Prostate gland (tissue), 2 donors: ENCODE data around the gene MAP2K1.
"Not testable (repeated sequence)": the region's sequence is repeated elsewhere in the genome, so short reads cannot be mapped to it uniquely, and the experiment has no call there.

Experiments
- CTCF ChIP-seq, 4 experiments: fragments of 200-600 bp in 2 of 4; fragments of 450-650 bp in 2 of 4; sonication (generic) in 2 of 4; IDR thresholded peaks; 1 replicate in 3 of 4; 2 replicates in 1 of 4; pipeline ENCODE4 v1.5.1; 2016 to 2019; ENCODE audit warnings: antibody characterized with exemption in 4 of 4, mild to moderate bottlenecking in 2 of 4, moderate library complexity in 2 of 4
- POLR2A ChIP-seq: fragments of 450-650 bp; IDR thresholded peaks from one replicate; pipeline ENCODE4 v1.6.1; 2016; ENCODE audit warnings: antibody characterized with exemption, mild to moderate bottlenecking
- POLR2AphosphoS5 ChIP-seq: sonication (generic); formaldehyde crosslinking; IDR thresholded peaks from one replicate; pipeline ENCODE4 v1.6.1; 2017; ENCODE audit warnings: antibody characterized with exemption

DNA sequence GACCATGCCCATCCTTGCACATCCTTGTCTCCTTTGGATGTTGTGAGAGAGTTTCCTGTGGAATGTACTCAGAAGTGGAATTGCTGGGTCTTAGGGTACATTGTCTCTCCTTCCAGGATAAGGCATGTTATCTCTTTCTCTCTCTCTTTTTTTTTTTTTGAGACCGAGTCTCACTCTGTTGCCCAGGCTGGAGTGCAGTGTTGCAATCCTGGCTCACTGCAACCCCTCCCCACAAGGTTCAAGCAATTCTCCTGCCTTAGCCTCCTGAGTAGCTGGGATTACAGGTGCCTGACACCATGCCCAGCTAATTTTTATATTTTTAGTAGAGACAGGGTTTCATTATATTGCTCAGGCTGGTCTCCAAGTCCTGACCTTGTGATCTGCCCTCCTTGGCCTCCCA lies 6.3 kb downstream of the MAP2K1 start:
- not testable (repeated sequence) for TF ChIP-seq POLR2A; CTCF (IDR thresholded peaks at IDR 0.05); POLR2AphosphoS5
